ENCODE results near the gene DBF4B. TPM values are rescaled to one million over a fixed set of nuclear protein-coding genes. Genes with fewer than 3 reads are reported as not detected.

The DBF4B gene
- total and polyA plus RNA-seq, 2 of the 13 experiments (the other 11 are each of a cell fraction or from before 2014, with no cell fraction given) = 11.7 to 13.2 TPM

DNA sequence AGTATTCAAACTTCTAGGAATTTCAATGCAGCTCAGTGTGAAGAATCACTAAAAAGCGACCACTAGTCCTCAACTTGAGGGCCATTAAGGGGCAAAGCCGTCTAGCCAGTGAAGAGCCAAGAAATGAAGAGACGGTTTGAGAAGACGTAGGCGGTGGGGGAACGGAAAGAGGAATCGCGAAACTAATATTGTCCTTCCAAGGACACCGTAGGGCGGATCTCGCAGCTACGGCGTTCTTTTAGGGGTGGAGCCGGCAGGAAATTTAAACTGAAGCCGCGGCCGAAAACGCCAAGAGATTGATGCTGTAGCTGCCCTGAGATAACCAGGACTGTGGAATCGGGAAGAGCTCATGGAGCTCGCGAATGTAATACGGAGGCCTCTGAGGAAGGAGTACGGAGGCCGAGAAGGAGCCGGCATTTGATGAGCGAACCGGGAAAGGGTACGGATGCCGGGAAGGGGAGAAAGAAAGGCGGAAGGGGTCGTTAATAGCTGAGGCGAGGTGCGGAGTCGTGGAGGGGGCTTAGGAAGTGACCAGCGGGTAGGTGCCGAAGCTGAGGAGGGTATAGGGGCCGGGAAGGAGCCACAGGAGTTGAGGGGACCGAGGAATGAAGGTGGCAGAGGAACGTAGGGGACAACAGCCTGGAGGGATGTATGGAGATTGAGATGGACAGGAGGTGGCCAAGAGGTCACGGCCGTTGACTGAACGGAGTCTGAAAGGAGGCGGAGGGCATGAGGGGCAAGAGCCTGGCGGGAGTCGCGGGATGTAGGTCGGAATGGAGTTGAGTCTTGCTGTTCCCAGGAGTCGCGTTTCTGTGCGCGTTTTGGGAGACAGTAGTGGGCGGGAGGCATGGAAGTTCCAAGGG is at the start of gene DBF4B (continued):
- TF ChIP-seq, protein P1, sequence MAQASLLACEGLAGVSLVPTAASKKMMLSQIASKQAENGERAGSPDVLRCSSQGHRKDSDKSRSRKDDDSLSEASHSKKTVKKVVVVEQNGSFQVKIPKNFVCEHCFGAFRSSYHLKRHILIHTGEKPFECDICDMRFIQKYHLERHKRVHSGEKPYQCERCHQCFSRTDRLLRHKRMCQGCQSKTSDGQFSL (CRISPR knock-in tag; IDR thresholded peaks at IDR 0.05) = peak; percentile 94
- TF ChIP-seq KAT2B (IDR thresholded peaks at IDR 0.05; ENCODE audit: borderline replicate concordance, low read depth, low read length) (no peak), TARDBP (CRISPR knock-in tag; IDR thresholded peaks at IDR 0.05) (peak; percentile 81), FOXC1 (CRISPR knock-in tag; IDR thresholded peaks at IDR 0.05; ENCODE audit: borderline replicate concordance) (no peak; the same call in 1 of the 2 replicates), ZEB1 (IDR thresholded peaks at IDR 0.05; ENCODE audit: insufficient replicate concordance, low read depth) (peak; percentile 16), ZNF788 (CRISPR knock-in tag; IDR thresholded peaks at IDR 0.05; ENCODE audit: borderline replicate concordance) (no peak), FOSL1 (CRISPR knock-in tag; IDR thresholded peaks at IDR 0.05; ENCODE audit: borderline replicate concordance) (no peak), SIN3B (IDR thresholded peaks at IDR 0.05; ENCODE audit: low read length) (peak; percentile 98), ZNF460 (CRISPR knock-in tag; IDR thresholded peaks at IDR 0.05; ENCODE audit: borderline replicate concordance) (0 out of 2 replicates have a peak, but pooled peaks have one; percentile 11), ZNF672 (CRISPR knock-in tag; IDR thresholded peaks at IDR 0.05) (no peak), HNRNPUL1 (IDR thresholded peaks at IDR 0.05; ENCODE audit: low read depth, low read length) (no peak), ADNP (CRISPR knock-in tag; IDR thresholded peaks at IDR 0.05) (no peak)
- TF ChIP-seq, protein P2, sequence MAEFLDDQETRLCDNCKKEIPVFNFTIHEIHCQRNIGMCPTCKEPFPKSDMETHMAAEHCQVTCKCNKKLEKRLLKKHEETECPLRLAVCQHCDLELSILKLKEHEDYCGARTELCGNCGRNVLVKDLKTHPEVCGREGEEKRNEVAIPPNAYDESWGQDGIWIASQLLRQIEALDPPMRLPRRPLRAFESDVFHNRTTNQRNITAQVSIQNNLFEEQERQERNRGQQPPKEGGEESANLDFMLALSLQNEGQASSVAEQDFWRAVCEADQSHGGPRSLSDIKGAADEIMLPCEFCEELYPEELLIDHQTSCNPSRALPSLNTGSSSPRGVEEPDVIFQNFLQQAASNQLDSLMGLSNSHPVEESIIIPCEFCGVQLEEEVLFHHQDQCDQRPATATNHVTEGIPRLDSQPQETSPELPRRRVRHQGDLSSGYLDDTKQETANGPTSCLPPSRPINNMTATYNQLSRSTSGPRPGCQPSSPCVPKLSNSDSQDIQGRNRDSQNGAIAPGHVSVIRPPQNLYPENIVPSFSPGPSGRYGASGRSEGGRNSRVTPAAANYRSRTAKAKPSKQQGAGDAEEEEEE (CRISPR knock-in tag; IDR thresholded peaks at IDR 0.05; ENCODE audit: borderline replicate concordance) = no peak
- TF ChIP-seq, protein P3, sequence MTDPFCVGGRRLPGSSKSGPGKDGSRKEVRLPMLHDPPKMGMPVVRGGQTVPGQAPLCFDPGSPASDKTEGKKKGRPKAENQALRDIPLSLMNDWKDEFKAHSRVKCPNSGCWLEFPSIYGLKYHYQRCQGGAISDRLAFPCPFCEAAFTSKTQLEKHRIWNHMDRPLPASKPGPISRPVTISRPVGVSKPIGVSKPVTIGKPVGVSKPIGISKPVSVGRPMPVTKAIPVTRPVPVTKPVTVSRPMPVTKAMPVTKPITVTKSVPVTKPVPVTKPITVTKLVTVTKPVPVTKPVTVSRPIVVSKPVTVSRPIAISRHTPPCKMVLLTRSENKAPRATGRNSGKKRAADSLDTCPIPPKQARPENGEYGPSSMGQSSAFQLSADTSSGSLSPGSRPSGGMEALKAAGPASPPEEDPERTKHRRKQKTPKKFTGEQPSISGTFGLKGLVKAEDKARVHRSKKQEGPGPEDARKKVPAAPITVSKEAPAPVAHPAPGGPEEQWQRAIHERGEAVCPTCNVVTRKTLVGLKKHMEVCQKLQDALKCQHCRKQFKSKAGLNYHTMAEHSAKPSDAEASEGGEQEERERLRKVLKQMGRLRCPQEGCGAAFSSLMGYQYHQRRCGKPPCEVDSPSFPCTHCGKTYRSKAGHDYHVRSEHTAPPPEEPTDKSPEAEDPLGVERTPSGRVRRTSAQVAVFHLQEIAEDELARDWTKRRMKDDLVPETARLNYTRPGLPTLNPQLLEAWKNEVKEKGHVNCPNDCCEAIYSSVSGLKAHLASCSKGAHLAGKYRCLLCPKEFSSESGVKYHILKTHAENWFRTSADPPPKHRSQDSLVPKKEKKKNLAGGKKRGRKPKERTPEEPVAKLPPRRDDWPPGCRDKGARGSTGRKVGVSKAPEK (CRISPR knock-in tag; IDR thresholded peaks at IDR 0.05; ENCODE audit: borderline replicate concordance) = 0 out of 2 replicates have a peak, but pooled peaks have one; percentile 67
- TF ChIP-seq, protein P4, sequence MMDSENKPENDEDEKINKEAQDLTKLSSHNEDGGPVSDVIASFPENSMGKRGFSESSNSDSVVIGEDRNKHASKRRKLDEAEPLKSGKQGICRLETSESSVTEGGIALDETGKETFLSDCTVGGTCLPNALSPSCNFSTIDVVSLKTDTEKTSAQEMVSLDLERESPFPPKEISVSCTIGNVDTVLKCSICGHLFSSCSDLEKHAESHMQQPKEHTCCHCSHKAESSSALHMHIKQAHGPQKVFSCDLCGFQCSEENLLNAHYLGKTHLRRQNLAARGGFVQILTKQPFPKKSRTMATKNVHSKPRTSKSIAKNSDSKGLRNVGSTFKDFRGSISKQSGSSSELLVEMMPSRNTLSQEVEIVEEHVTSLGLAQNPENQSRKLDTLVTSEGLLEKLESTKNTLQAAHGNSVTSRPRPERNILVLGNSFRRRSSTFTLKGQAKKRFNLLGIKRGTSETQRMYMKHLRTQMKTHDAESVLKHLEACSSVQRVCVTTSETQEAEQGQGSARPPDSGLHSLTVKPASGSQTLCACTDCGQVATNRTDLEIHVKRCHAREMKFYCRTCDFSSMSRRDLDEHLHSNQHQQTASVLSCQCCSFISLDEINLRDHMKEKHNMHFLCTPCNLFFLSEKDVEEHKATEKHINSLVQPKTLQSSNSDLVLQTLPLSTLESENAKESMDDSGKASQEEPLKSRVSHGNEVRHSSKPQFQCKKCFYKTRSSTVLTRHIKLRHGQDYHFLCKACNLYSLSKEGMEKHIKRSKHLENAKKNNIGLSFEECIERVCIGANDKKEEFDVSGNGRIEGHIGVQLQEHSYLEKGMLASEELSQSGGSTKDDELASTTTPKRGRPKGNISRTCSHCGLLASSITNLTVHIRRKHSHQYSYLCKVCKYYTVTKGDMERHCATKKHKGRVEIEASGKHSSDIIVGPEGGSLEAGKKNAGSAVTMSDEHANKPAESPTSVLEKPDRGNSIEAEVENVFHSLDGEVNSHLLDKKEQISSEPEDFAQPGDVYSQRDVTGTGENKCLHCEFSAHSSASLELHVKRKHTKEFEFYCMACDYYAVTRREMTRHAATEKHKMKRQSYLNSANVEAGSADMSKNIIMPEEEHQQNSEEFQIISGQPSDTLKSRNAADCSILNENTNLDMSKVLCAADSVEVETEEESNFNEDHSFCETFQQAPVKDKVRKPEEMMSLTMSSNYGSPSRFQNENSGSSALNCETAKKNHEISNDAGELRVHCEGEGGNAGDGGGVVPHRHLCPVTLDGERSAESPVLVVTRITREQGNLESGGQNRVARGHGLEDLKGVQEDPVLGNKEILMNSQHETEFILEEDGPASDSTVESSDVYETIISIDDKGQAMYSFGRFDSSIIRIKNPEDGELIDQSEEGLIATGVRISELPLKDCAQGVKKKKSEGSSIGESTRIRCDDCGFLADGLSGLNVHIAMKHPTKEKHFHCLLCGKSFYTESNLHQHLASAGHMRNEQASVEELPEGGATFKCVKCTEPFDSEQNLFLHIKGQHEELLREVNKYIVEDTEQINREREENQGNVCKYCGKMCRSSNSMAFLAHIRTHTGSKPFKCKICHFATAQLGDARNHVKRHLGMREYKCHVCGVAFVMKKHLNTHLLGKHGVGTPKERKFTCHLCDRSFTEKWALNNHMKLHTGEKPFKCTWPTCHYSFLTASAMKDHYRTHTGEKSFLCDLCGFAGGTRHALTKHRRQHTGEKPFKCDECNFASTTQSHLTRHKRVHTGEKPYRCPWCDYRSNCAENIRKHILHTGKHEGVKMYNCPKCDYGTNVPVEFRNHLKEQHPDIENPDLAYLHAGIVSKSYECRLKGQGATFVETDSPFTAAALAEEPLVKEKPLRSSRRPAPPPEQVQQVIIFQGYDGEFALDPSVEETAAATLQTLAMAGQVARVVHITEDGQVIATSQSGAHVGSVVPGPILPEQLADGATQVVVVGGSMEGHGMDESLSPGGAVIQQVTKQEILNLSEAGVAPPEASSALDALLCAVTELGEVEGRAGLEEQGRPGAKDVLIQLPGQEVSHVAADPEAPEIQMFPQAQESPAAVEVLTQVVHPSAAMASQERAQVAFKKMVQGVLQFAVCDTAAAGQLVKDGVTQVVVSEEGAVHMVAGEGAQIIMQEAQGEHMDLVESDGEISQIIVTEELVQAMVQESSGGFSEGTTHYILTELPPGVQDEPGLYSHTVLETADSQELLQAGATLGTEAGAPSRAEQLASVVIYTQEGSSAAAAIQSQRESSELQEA (CRISPR knock-in tag; IDR thresholded peaks at IDR 0.05; ENCODE audit: not compliant biosample characterization) = peak; percentile 54

All from HepG2 (cell line).